Immature natural killer cell (primary cell): ENCODE measurements around the gene POPDC2. TPM values are rescaled to one million over a fixed set of nuclear protein-coding genes. Genes with fewer than 3 reads are reported as not detected.

Experiments used
- DNase-seq, 3 donors: peaks; one replicate each; pipeline ENCODE4 v3.0.0; 2022; ENCODE audit warnings: mixed read lengths in 1 of 3
- H3K27ac Mint-ChIP-seq, 6 donors: one replicate each; pipeline ENCODE4 v1.8.0; 2020; ENCODE audit warnings: mixed read lengths in 6 of 6, mild to moderate bottlenecking in 5 of 6, inconsistent platforms in 4 of 6, moderate library complexity in 3 of 6
- H3K27me3 Mint-ChIP-seq, 3 donors: one replicate each; pipeline ENCODE4 v1.8.0; 2020 to 2021; ENCODE audit warnings: low read depth in 3 of 3, mild to moderate bottlenecking in 3 of 3, mixed read lengths in 3 of 3, moderate library complexity in 3 of 3, inconsistent platforms in 1 of 3
- H3K36me3 Mint-ChIP-seq, 3 donors: one replicate each; pipeline ENCODE4 v1.8.0; 2020; ENCODE audit warnings: mixed read lengths in 3 of 3, inconsistent platforms in 2 of 3, mild to moderate bottlenecking in 2 of 3
- H3K4me1 Mint-ChIP-seq, 2 donors: one replicate each; pipeline ENCODE4 v1.8.0; 2020; ENCODE audit warnings: inconsistent platforms in 2 of 2, mild to moderate bottlenecking in 2 of 2, mixed read lengths in 2 of 2, moderate library complexity in 1 of 2
- H3K4me3 Mint-ChIP-seq, 5 donors: one replicate each; pipeline ENCODE4 v1.8.0; 2020; ENCODE audit warnings: mild to moderate bottlenecking in 5 of 5, mixed read lengths in 5 of 5, inconsistent platforms in 3 of 5, moderate library complexity in 3 of 5
- H3K9me3 Mint-ChIP-seq, 6 donors: one replicate each; pipeline ENCODE4 v1.8.0; 2020; ENCODE audit warnings: mild to moderate bottlenecking in 6 of 6, mixed read lengths in 6 of 6, inconsistent platforms in 4 of 6, moderate library complexity in 3 of 6
- polyA plus RNA-seq, 3 donors: library from polyadenylated mRNA; unstranded; fragments of 300-500 nt; fragmentation: Illumina TruSeq; gene quantifications; one replicate each; pipeline ENCODE4 v1.2.3, GENCODE V29; 2021

POPDC2 gene
- polyA plus RNA-seq, 3 donors from 2014 or later, result 0.50 to 3.6 TPM; not detected in 1

GRCh38 chr3:119662604-119663373 lies 2.4 kb upstream of the POPDC2 start:
- H3K4me1 Mint-ChIP-seq, result no peaks in the 10 kb centered on the region

GRCh38 chr3:119659606-119660291 lies 640 bp downstream of the POPDC2 start:
- H3K9me3 Mint-ChIP-seq, result no peaks in the 10 kb centered on the region
- H3K4me1 Mint-ChIP-seq, result no peaks in the 10 kb centered on the region
- H3K27me3 Mint-ChIP-seq, result no peaks in the 10 kb centered on the region
- no peak for DNase-seq
- no peak overlapping the region for H3K27ac Mint-ChIP-seq
- peaks cover 4 to 26% (median 22%) of the 10 kb centered on the region in 3 donors for H3K36me3 Mint-ChIP-seq
- no peak overlapping the region for H3K4me3 Mint-ChIP-seq

More at GRCh38 chr3:119662604-119663373, 2.4 kb upstream of the POPDC2 start:
- H3K27me3 Mint-ChIP-seq, result peaks cover 0 to 2% (median 0%) of the 10 kb centered on the region in 3 donors
- no peaks in the 10 kb centered on the region for H3K9me3 Mint-ChIP-seq
- H3K36me3 Mint-ChIP-seq, result peaks cover 4 to 15% (median 9%) of the 10 kb centered on the region in 3 donors
- H3K27ac Mint-ChIP-seq, result peak overlapping the region in 1 of 6 donors; percentile 10
- no peak overlapping the region for H3K4me3 Mint-ChIP-seq
- no peak for DNase-seq

GRCh38 chr3:119658994-119659393 lies 1.4 kb downstream of the POPDC2 start:
- no peak for DNase-seq
- Mint-ChIP-seq H3K9me3 (no peaks in the 10 kb centered on the region), H3K4me3 (no peak overlapping the region), H3K27me3 (no peaks in the 10 kb centered on the region), H3K4me1 (no peaks in the 10 kb centered on the region), H3K36me3 (peaks cover 4 to 27% (median 22%) of the 10 kb centered on the region in 3 donors), H3K27ac (no peak overlapping the region)

GRCh38 chr3:119657887-119658702 lies 2.3 kb downstream of the POPDC2 start:
- H3K27me3 Mint-ChIP-seq, result no peaks in the 10 kb centered on the region
- no peaks in the 10 kb centered on the region for H3K9me3 Mint-ChIP-seq
- H3K4me1 Mint-ChIP-seq, result no peaks in the 10 kb centered on the region
- H3K36me3 Mint-ChIP-seq, result peaks cover 4 to 30% (median 22%) of the 10 kb centered on the region in 3 donors
- DNase-seq, result no peak
- H3K4me3 Mint-ChIP-seq, result no peak overlapping the region
- no peak overlapping the region for H3K27ac Mint-ChIP-seq

- no peak overlapping the region for H3K4me3 Mint-ChIP-seq
- no peaks in the 10 kb centered on the region for H3K4me1 Mint-ChIP-seq
- no peak overlapping the region for H3K27ac Mint-ChIP-seq
- H3K36me3 Mint-ChIP-seq, result peaks cover 0 to 35% (median 30%) of the 10 kb centered on the region in 3 donors
- DNase-seq, result no peak
- no peaks in the 10 kb centered on the region for H3K9me3 Mint-ChIP-seq
- no peaks in the 10 kb centered on the region for H3K27me3 Mint-ChIP-seq
Measured at GRCh38 chr3:119653876-119654275, 6.5 kb downstream of the POPDC2 start.

- H3K4me1 Mint-ChIP-seq, result no peaks in the 10 kb centered on the region
- DNase-seq, result no peak
- H3K27me3 Mint-ChIP-seq, result no peaks in the 10 kb centered on the region
- H3K36me3 Mint-ChIP-seq, result peaks cover 4 to 32% (median 23%) of the 10 kb centered on the region in 3 donors
- no peak overlapping the region for H3K4me3 Mint-ChIP-seq
- H3K9me3 Mint-ChIP-seq, result no peaks in the 10 kb centered on the region
- H3K27ac Mint-ChIP-seq, result no peak overlapping the region
Measured at GRCh38 chr3:119652306-119653033, 7.9 kb downstream of the POPDC2 start.

- Mint-ChIP-seq H3K4me3 (no peak overlapping the region), H3K36me3 (peaks cover 23 to 44% (median 25%) of the 10 kb centered on the region in 3 donors), H3K9me3 (no peaks in the 10 kb centered on the region), H3K27me3 (no peaks in the 10 kb centered on the region), H3K4me1 (no peaks in the 10 kb centered on the region), H3K27ac (no peak overlapping the region)
- DNase-seq, result no peak
Measured at GRCh38 chr3:119649761-119650160, 10.6 kb downstream of the POPDC2 start.

GRCh38 chr3:119647843-119648575 lies 12.4 kb downstream of the POPDC2 start:
- no peaks in the 10 kb centered on the region for H3K4me1 Mint-ChIP-seq
- no peaks in the 10 kb centered on the region for H3K27me3 Mint-ChIP-seq
- peaks cover 29 to 52% (median 33%) of the 10 kb centered on the region in 3 donors for H3K36me3 Mint-ChIP-seq
- H3K27ac Mint-ChIP-seq, result no peak overlapping the region
- DNase-seq, result no peak
- H3K4me3 Mint-ChIP-seq, result no peak overlapping the region
- no peaks in the 10 kb centered on the region for H3K9me3 Mint-ChIP-seq

GRCh38 chr3:119647171-119647570 lies 13.2 kb downstream of the POPDC2 start:
- no peaks in the 10 kb centered on the region for H3K9me3 Mint-ChIP-seq
- H3K27me3 Mint-ChIP-seq, result no peaks in the 10 kb centered on the region
- DNase-seq, result no peak
- no peaks in the 10 kb centered on the region for H3K4me1 Mint-ChIP-seq
- H3K27ac Mint-ChIP-seq, result no peak overlapping the region
- no peak overlapping the region for H3K4me3 Mint-ChIP-seq
- H3K36me3 Mint-ChIP-seq, result peaks cover 29 to 57% (median 33%) of the 10 kb centered on the region in 3 donors

GRCh38 chr3:119645813-119646212 lies 14.6 kb downstream of the POPDC2 start:
- Mint-ChIP-seq H3K4me1 (no peaks in the 10 kb centered on the region), H3K4me3 (no peak overlapping the region)

GRCh38 chr3:119644481-119644880 lies 15.9 kb downstream of the POPDC2 start:
- H3K36me3 Mint-ChIP-seq, result peaks cover 34 to 63% (median 42%) of the 10 kb centered on the region in 3 donors
- no peak overlapping the region for H3K4me3 Mint-ChIP-seq
- no peaks in the 10 kb centered on the region for H3K4me1 Mint-ChIP-seq
- H3K9me3 Mint-ChIP-seq, result no peaks in the 10 kb centered on the region
- no peak for DNase-seq
- no peak overlapping the region for H3K27ac Mint-ChIP-seq
- no peaks in the 10 kb centered on the region for H3K27me3 Mint-ChIP-seq

More at GRCh38 chr3:119645813-119646212, 14.6 kb downstream of the POPDC2 start:
- Mint-ChIP-seq H3K36me3 (peaks cover 36 to 61% (median 38%) of the 10 kb centered on the region in 3 donors), H3K27me3 (no peaks in the 10 kb centered on the region), H3K27ac (no peak overlapping the region), H3K9me3 (no peaks in the 10 kb centered on the region)
- DNase-seq, result no peak

GRCh38 chr3:119643528-119643927 lies 16.9 kb downstream of the POPDC2 start:
- H3K4me1 Mint-ChIP-seq, result peaks cover 3 to 6% of the 10 kb centered on the region in 2 donors
- DNase-seq, result no peak
- H3K9me3 Mint-ChIP-seq, result no peaks in the 10 kb centered on the region
- H3K36me3 Mint-ChIP-seq, result peaks cover 28 to 60% (median 43%) of the 10 kb centered on the region in 3 donors
- H3K4me3 Mint-ChIP-seq, result no peak overlapping the region
- no peak overlapping the region for H3K27ac Mint-ChIP-seq
- H3K27me3 Mint-ChIP-seq, result no peaks in the 10 kb centered on the region
